Stomach (tissue), 4 donors: ENCODE measurements around the gene TENT5C.

Experiments used
- POLR2A ChIP-seq, 4 donors: fragments of 450-650 bp; IDR thresholded peaks; one replicate each; pipeline ENCODE4 v1.6.1; 2016; ENCODE audit warnings: antibody characterized with exemption in 4 of 4, control low read depth in 2 of 4, mild to moderate bottlenecking in 1 of 4, moderate library complexity in 1 of 4
- POLR2AphosphoS5 ChIP-seq, 3 donors: sonication (generic); formaldehyde crosslinking; IDR thresholded peaks; one replicate each; pipeline ENCODE4 v1.6.1; 2016; ENCODE audit warnings: antibody characterized with exemption in 3 of 3
- TF ChIP-seq, protein P1 (sequence below), 7 experiments: fragments of 450-650 bp in 4 of 7; fragments of 200-600 bp in 3 of 7; sonication (generic) in 3 of 7; IDR thresholded peaks; one replicate each; pipeline ENCODE4 v1.5.1; 2016 to 2019; ENCODE audit warnings: antibody characterized with exemption in 7 of 7, control low read depth in 2 of 7, mild to moderate bottlenecking in 1 of 7

DNA sequence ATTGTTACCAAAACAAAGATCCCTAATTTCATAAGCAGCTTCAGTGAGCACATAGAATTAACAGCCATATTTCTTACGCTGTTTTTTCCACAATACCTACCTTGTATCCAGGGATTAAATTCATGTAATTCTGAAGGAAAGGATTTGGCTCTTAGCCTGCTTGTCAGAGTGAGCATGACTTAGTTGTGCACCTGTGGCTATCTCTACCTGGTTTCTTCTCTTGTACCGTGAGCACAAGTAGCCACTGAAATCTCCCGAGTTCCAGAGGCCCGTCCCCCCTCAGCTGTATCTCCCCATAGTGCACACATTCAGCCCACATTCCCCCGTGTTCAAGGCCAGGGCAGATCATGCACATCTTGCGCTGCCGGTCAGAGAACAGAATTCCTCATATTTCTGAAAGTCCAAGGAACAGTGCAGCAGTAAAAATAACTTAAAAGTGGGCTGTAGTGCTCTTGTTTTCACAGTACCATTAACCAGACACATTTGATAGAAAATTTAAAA lies 2.3 kb downstream of the TENT5C start:
- no peak for TF ChIP-seq POLR2AphosphoS5 (IDR thresholded peaks at IDR 0.05)
- TF ChIP-seq, protein P1, sequence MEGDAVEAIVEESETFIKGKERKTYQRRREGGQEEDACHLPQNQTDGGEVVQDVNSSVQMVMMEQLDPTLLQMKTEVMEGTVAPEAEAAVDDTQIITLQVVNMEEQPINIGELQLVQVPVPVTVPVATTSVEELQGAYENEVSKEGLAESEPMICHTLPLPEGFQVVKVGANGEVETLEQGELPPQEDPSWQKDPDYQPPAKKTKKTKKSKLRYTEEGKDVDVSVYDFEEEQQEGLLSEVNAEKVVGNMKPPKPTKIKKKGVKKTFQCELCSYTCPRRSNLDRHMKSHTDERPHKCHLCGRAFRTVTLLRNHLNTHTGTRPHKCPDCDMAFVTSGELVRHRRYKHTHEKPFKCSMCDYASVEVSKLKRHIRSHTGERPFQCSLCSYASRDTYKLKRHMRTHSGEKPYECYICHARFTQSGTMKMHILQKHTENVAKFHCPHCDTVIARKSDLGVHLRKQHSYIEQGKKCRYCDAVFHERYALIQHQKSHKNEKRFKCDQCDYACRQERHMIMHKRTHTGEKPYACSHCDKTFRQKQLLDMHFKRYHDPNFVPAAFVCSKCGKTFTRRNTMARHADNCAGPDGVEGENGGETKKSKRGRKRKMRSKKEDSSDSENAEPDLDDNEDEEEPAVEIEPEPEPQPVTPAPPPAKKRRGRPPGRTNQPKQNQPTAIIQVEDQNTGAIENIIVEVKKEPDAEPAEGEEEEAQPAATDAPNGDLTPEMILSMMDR (IDR thresholded peaks at IDR 0.05) = no peak
- no peak for TF ChIP-seq POLR2A (IDR thresholded peaks at IDR 0.05)
